IMR-90 (cell line): ENCODE measurements around the gene ASCL1. TPM values are rescaled to one million over a fixed set of nuclear protein-coding genes. Genes with fewer than 3 reads are reported as not detected.

Experiments used
- ATAC-seq: fragments of 200-7000 bp; cut with Tn5 transposase; 2 replicates; pipeline ENCODE4 v1.9.1; 2020; ENCODE audit warnings: low read depth, mild to moderate bottlenecking, moderate library complexity
- BruUV-seq: library from RNA; stranded (reverse); fragments of 400-500 nt; replicated peaks from 2 replicates; lab custom pipeline; 2021; lab: Mats Ljungman, UMichigan
- CTCF ChIA-PET: fragments of 300-600 bp; formaldehyde crosslinking; extraction: SDS; loops from one replicate; lab custom pipeline; 2021; ENCODE audit warnings: antibody characterized with exemption; lab: Yijun Ruan, JAX
- POLR2A ChIA-PET: fragments of 300-600 bp; sonication (Branson Sonifier 250); formaldehyde crosslinking; loops from one replicate; lab custom pipeline; 2022; ENCODE audit warnings: antibody characterized with exemption; ENCODE audit not compliant: unreplicated experiment; lab: Charles Lee
- DNase-seq: peaks from one replicate; pipeline ENCODE4 v3.0.0; 2013
- H2AFZ ChIP-seq: replicated peaks from 2 replicates; pipeline ENCODE3; 2013; ENCODE audit warnings: low read length, mild to moderate bottlenecking; ENCODE audit not compliant: poor library complexity
- H2AK5ac ChIP-seq: 2 replicates; pipeline ENCODE4 v1.6.1; 2013; ENCODE audit warnings: low read depth, low read length, inconsistent platforms
- H2AK9ac ChIP-seq: replicated peaks from 2 replicates; pipeline ENCODE3; 2013; ENCODE audit warnings: mild to moderate bottlenecking, low read depth, low read length, moderate library complexity; ENCODE audit not compliant: poor library complexity
- H2BK120ac ChIP-seq: 2 replicates; pipeline ENCODE4 v1.6.1; 2013; ENCODE audit warnings: low read depth, low read length, inconsistent platforms
- H2BK15ac ChIP-seq: 3 replicates; pipeline ENCODE4 v1.6.1; 2013; ENCODE audit warnings: low read depth, low read length, inconsistent platforms
- H2BK20ac ChIP-seq: 2 replicates; pipeline ENCODE4 v1.6.1; 2013; ENCODE audit warnings: low read depth, mild to moderate bottlenecking, inconsistent platforms, low read length, moderate library complexity
- H2BK5ac ChIP-seq: 2 replicates; pipeline ENCODE4 v1.6.1; 2013; ENCODE audit warnings: mild to moderate bottlenecking, low read depth, low read length, inconsistent platforms; ENCODE audit not compliant: poor library complexity, severe bottlenecking
- H3K14ac ChIP-seq: replicated peaks from 2 replicates; pipeline ENCODE4 v1.6.1; 2013; ENCODE audit warnings: low read depth, low read length, inconsistent platforms
- H3K18ac ChIP-seq: 2 replicates; pipeline ENCODE4 v1.6.1; 2013; ENCODE audit warnings: low read depth, low read length, control low read depth
- H3K23ac ChIP-seq: 2 replicates; pipeline ENCODE4 v1.6.1; 2013; ENCODE audit warnings: low read depth, low read length, inconsistent platforms
- H3K27ac ChIP-seq: 2 replicates; pipeline ENCODE4 v1.5.1; 2013; ENCODE audit warnings: mild to moderate bottlenecking, control low read depth, low read length; ENCODE audit not compliant: insufficient read depth
- H3K27me3 ChIP-seq: 2 replicates; pipeline ENCODE4 v1.6.1; 2013; ENCODE audit warnings: low read length; ENCODE audit not compliant: control insufficient read depth, insufficient read depth
- H3K36me3 ChIP-seq: 2 replicates; pipeline ENCODE4 v1.6.1; 2013; ENCODE audit warnings: low read length, mixed read lengths; ENCODE audit not compliant: control insufficient read depth, insufficient read depth
- H3K4ac ChIP-seq: 2 replicates; pipeline ENCODE4 v1.6.1; 2013; ENCODE audit warnings: low read depth, low read length, inconsistent platforms
- H3K4me1 ChIP-seq: 2 replicates; pipeline ENCODE4 v1.6.1; 2013; ENCODE audit warnings: low read length, mixed read lengths; ENCODE audit not compliant: control insufficient read depth, insufficient read depth
- H3K4me2 ChIP-seq: 2 replicates; pipeline ENCODE4 v1.6.1; 2013; ENCODE audit warnings: low read depth, mild to moderate bottlenecking, control low read depth, low read length, moderate library complexity
- H3K4me3 ChIP-seq: 2 replicates; pipeline ENCODE4 v1.5.1; 2013; ENCODE audit warnings: low read depth, mild to moderate bottlenecking, control low read depth, low read length, moderate library complexity; ENCODE audit not compliant: insufficient read depth
- H3K56ac ChIP-seq: 2 replicates; pipeline ENCODE4 v1.6.1; 2013; ENCODE audit warnings: low read length, inconsistent platforms; ENCODE audit not compliant: insufficient read depth; ENCODE audit errors: extremely low read depth
- H3K79me1 ChIP-seq, 2 experiments: 2 replicates each; pipeline ENCODE4 v1.6.1; 2013; ENCODE audit warnings: low read length in 2 of 2, inconsistent platforms in 1 of 2, low read depth in 1 of 2
- H3K9ac ChIP-seq: 2 replicates; pipeline ENCODE4 v1.6.1; 2013; ENCODE audit warnings: low read depth, low read length, control low read depth
- H3K9me1 ChIP-seq: 2 replicates; pipeline ENCODE4 v1.6.1; 2013; ENCODE audit warnings: low read length, inconsistent platforms; ENCODE audit not compliant: insufficient read depth
- H3K9me3 ChIP-seq: 2 replicates; pipeline ENCODE4 v1.6.1; 2013; ENCODE audit warnings: low read length; ENCODE audit not compliant: control insufficient read depth, insufficient read depth
- H4K20me1 ChIP-seq: 2 replicates; pipeline ENCODE4 v1.6.1; 2013; ENCODE audit warnings: low read length, inconsistent platforms; ENCODE audit not compliant: insufficient read depth
- H4K5ac ChIP-seq: 2 replicates; pipeline ENCODE4 v1.6.1; 2013; ENCODE audit warnings: mild to moderate bottlenecking, low read depth, low read length, control low read depth
- H4K8ac ChIP-seq, 2 experiments: 2 replicates each; pipeline ENCODE4 v1.6.1; 2013; ENCODE audit warnings: low read depth in 2 of 2, low read length in 2 of 2, control low read depth in 1 of 2, inconsistent platforms in 1 of 2
- H4K91ac ChIP-seq: 2 replicates; pipeline ENCODE4 v1.6.1; 2013; ENCODE audit warnings: low read depth, low read length, inconsistent platforms; ENCODE audit not compliant: insufficient read depth
- BHLHE40 ChIP-seq: fragments of 150-350 bp; IDR thresholded peaks from 2 replicates; pipeline ENCODE4 v1.6.1; 2016; ENCODE audit warnings: mild to moderate bottlenecking, low read depth, low read length
- WGBS, 2 experiments: methylation state at CpG; one replicate each; pipeline versions ENCODE4 v1.1.5 to v1.1.7; 2013; ENCODE audit warnings: missing lambda C conversion rate in 2 of 2; ENCODE audit not compliant: insufficient read length in 1 of 2; ENCODE audit errors: extremely low coverage in 2 of 2; 5-methylcytosine and 5-hydroxymethylcytosine counted together
- dilution Hi-C: fragments of 300-500 bp; cut with HindIII; formaldehyde crosslinking; loops from one replicate; pipeline ENCODE4 v1.14.3; 2018; ENCODE audit warnings: low sequenced_read_pairs; ENCODE audit not compliant: unreplicated experiment
- in situ Hi-C: fragments of 300-500 bp; cut with MboI; formaldehyde crosslinking; loops from 3 replicates; pipeline ENCODE4 v1.14.3; 2019; ENCODE audit warnings: low sequenced_read_pairs, inconsistent platforms, mixed read lengths
- intact Hi-C: fragments of 100-400 bp; cut with micrococcal nuclease; formaldehyde crosslinking; loops from 2 replicates; pipeline ENCODE4 v1.10.0; 2022
- polyA plus RNA-seq, 3 experiments: library from polyadenylated mRNA; depleted of rRNA; stranded (reverse); fragments of >200 nt; gene quantifications; 2 replicates each; pipeline ENCODE4 v1.2.3, GENCODE V29; 2012; ENCODE audit warnings: low replicate concordance in 1 of 3
- total RNA-seq: library from RNA; depleted of rRNA; stranded (reverse); fragments of >200 nt; gene quantifications from 2 replicates; pipeline ENCODE4 v1.2.3, GENCODE V29; 2012

Gene ASCL1
- total and polyA plus RNA-seq, 2 of the 4 experiments (the other 2 are of a cell fraction) = not detected

DNA sequence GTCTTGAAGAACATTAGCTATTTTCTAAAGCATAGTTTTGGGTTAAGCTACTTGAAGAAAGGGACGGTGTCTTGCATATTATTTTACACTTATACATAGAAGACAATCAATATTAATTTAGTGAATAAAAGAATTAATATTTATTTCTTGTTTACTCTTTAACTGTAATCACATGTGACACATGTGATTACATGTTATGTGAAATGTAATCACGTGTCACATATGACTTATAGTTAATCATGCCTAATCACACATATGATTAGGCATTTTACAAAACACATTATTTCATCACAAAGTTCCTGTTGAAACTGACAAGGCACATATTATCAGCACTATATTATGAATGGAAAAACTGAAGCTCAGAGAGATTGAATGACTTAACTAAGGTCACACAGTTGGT lies 45.2 kb upstream of the ASCL1 start:
- H3K23ac ChIP-seq = no peak overlapping the region
- no peaks in the 10 kb centered on the region for H3K4me1 ChIP-seq
- ChIA-PET POLR2A (no interaction called here), CTCF (no interaction called here)
- no peak overlapping the region for H3K27ac ChIP-seq
- H2AK5ac ChIP-seq = no peak overlapping the region
- H3K9me1 ChIP-seq = no peaks in the 10 kb centered on the region
- no TSS peak for BruUV-seq
- H3K9ac ChIP-seq = no peak overlapping the region
- no peak overlapping the region for H4K91ac ChIP-seq
- H2AFZ ChIP-seq = no peak overlapping the region
- H3K79me1 ChIP-seq = no peaks in the 10 kb centered on the region
- no peak overlapping the region for H2BK120ac ChIP-seq
- H3K27me3 ChIP-seq = no peaks in the 10 kb centered on the region
- WGBS, 2 experiments = no CpG with 5 or more reads among the region's 2 CpGs
- no peak overlapping the region for H2BK5ac ChIP-seq
- in situ Hi-C loops (no loop called here), intact Hi-C loops (no loop called here), dilution Hi-C loops (no loop called here)
- H3K9me3 ChIP-seq = peaks cover 7% of the 10 kb centered on the region
- H3K14ac ChIP-seq = no peak overlapping the region
- no peak overlapping the region for H3K4me3 ChIP-seq
- H4K20me1 ChIP-seq = no peaks in the 10 kb centered on the region
- ATAC-seq (no peak), DNase-seq (no peak)
- H3K4me2 ChIP-seq = no peak overlapping the region
- no peaks in the 10 kb centered on the region for H3K36me3 ChIP-seq
- no peak for TF ChIP-seq BHLHE40
- H2AK9ac ChIP-seq = no peak overlapping the region
- no peak overlapping the region for H3K4ac ChIP-seq
- H3K18ac ChIP-seq = no peak overlapping the region
- H3K56ac ChIP-seq = no peak overlapping the region
- no peak overlapping the region for H2BK15ac ChIP-seq
- H4K8ac ChIP-seq = no peak overlapping the region
- H2BK20ac ChIP-seq = no peak overlapping the region
- H4K5ac ChIP-seq = no peak overlapping the region
